ENCODE measurements around the gene VEGFD. TPM values are rescaled to one million over a fixed set of nuclear protein-coding genes. Genes with fewer than 3 reads are reported as not detected.

Gene VEGFD
- total and polyA plus RNA-seq, 2 of the 13 experiments (the other 11 are each of a cell fraction or from before 2014, with no cell fraction given), result 0.11 to 0.35 TPM

GRCh38 chrX:15382813-15383212 lies 1.4 kb downstream of the VEGFD start:
- FAIRE-seq (no peak), DNase-seq (ENCODE audit: low spot score) (no peak), ATAC-seq (no peak)
- intact Hi-C loops (cut with micrococcal nuclease; ENCODE audit: unreplicated experiment), result no loop called here
- no peaks in the 10 kb centered on the region for H3K9me3 ChIP-seq (ENCODE audit: low read length)
- peaks cover 14% of the 10 kb centered on the region for H3K4me1 ChIP-seq (ENCODE audit: insufficient read depth, low read length)
- H3K4me2 ChIP-seq (ENCODE audit: low read depth, low read length), result no peak overlapping the region
- no peaks in the 10 kb centered on the region for H3K36me3 ChIP-seq (replicated peaks in 1 of 2; ENCODE audit: control insufficient read depth in 1 of 2, insufficient read depth in 2 of 2, low read length in 2 of 2)
- H3K27me3 ChIP-seq (ENCODE audit: control insufficient read depth in 1 of 2, insufficient read depth in 2 of 2, low read length in 2 of 2), result no peaks in the 10 kb centered on the region
- in situ Hi-C loops (cut with HindIII; ENCODE audit: extremely low pct_ligation_motif_present, low pct_unique_long_range_greater_than_20kb), result no loop called here
- H3K9ac ChIP-seq (ENCODE audit: insufficient read depth, low read depth, low read length), result no peak overlapping the region
- ChIA-PET CTCF (ENCODE audit: low intra/inter-chr PET ratio, low total read pairs) (no interaction called here), POLR2A (no interaction called here)
- no peaks in the 10 kb centered on the region for H3K79me2 ChIP-seq (ENCODE audit: insufficient read depth, low read length)
- BruUV-seq (replicated peaks), result no TSS peak
- no peak overlapping the region for H2AFZ ChIP-seq (ENCODE audit: low read length)
- no peaks in the 10 kb centered on the region for H4K20me1 ChIP-seq (ENCODE audit: insufficient read depth, low read length)
- H3K27ac ChIP-seq (ENCODE audit: extremely low read length, insufficient read depth, low read length), result no peak overlapping the region
- no peak overlapping the region for H3K4me3 ChIP-seq (replicated peaks in 1 of 3; ENCODE audit: insufficient read depth in 1 of 3, low read depth in 2 of 3, low read length in 3 of 3)
- no peak for TF ChIP-seq CBFB (CRISPR knock-in tag; IDR thresholded peaks at IDR 0.05)
- TF ChIP-seq ZNF678 (CRISPR knock-in tag; IDR thresholded peaks at IDR 0.05), result no peak
- TF ChIP-seq CREBL2 (CRISPR knock-in tag; IDR thresholded peaks at IDR 0.05; ENCODE audit: borderline replicate concordance), result no peak
- TF ChIP-seq ATF2 (CRISPR knock-in tag; IDR thresholded peaks at IDR 0.05), result no peak
- TF ChIP-seq ZFP1 (CRISPR knock-in tag; IDR thresholded peaks at IDR 0.05), result no peak
- TF ChIP-seq MTERF4 (CRISPR knock-in tag; IDR thresholded peaks at IDR 0.05), result no peak
- no peak for TF ChIP-seq KAT2B (IDR thresholded peaks at IDR 0.05; ENCODE audit: borderline replicate concordance, low read depth, low read length)
- TF ChIP-seq CTCF (CRISPR knock-in tag; IDR thresholded peaks at IDR 0.05), result 0 out of 2 replicates have a peak, but pooled peaks have one; percentile 3
- 92% methylated on average over 7 of the region's 8 CpGs for WGBS (ENCODE audit: low lambda C conversion rate)
